ENCODE data around the gene PABPN1L.
A peak's percentile ranks its signal among the peaks of the same experiment; 100 is the strongest.
"Not testable (repeated sequence)": the region's sequence is repeated elsewhere in the genome, so short reads cannot be mapped to it uniquely, and the experiment has no call there.

The PABPN1L gene

GRCh38 chr16:88825146-88825545 is 41.3 kb downstream of the PABPN1L start:
- DNase-seq, result no peak

GRCh38 chr16:88824256-88825077 is 42.0 kb downstream of the PABPN1L start:
- DNase-seq, result no peak

GRCh38 chr16:88823646-88824045 is 42.8 kb downstream of the PABPN1L start:
- DNase-seq, result not testable (repeated sequence)

GRCh38 chr16:88822281-88823040 is 44.0 kb downstream of the PABPN1L start:
- DNase-seq, result no peak

- DNase-seq, result no peak
Measured at GRCh38 chr16:88821168-88821850, 45.2 kb downstream of the PABPN1L start.

GRCh38 chr16:88820385-88821025 is 46.0 kb downstream of the PABPN1L start:
- DNase-seq, result no peak

GRCh38 chr16:88819126-88819525 is 47.3 kb downstream of the PABPN1L start:
- DNase-seq, result no peak

- DNase-seq, result no peak
Measured at GRCh38 chr16:88818575-88818874, 47.9 kb downstream of the PABPN1L start.

- no peak for DNase-seq
Measured at GRCh38 chr16:88817785-88818574, 48.5 kb downstream of the PABPN1L start.

- no peak for DNase-seq
Measured at GRCh38 chr16:88816736-88817535, 49.5 kb downstream of the PABPN1L start.

- peak; percentile 27 to 52 (median 31) for DNase-seq
Measured at GRCh38 chr16:88815901-88816589, 50.4 kb downstream of the PABPN1L start.

- DNase-seq, result no peak
Measured at GRCh38 chr16:88815227-88815626, 51.2 kb downstream of the PABPN1L start.

GRCh38 chr16:88814144-88814502 is 52.3 kb downstream of the PABPN1L start:
- DNase-seq, result no peak

Data from suppressor macrophage treated with lipopolysaccharide for 1 hour (primary cell).